Right lobe of liver (tissue), 6 donors: ENCODE measurements around the gene FLII. TPM values are rescaled to one million over a fixed set of nuclear protein-coding genes. Genes with fewer than 3 reads are reported as not detected.

Experiments
- ATAC-seq, 4 donors: fragments of 200-7000 bp; cut with Tn5 transposase; one replicate each; pipeline ENCODE4 v1.9.1; 2020; ENCODE audit warnings: mild to moderate bottlenecking in 4 of 4, moderate library complexity in 4 of 4
- DNase-seq, 3 donors: peaks; one replicate each; pipeline ENCODE4 v3.0.0-alpha.2; 2020
- H3K27ac ChIP-seq, 3 donors: fragments of 200-600 bp; one replicate each; pipeline ENCODE4 v1.8.0; 2022
- H3K27me3 ChIP-seq, 2 donors: fragments of 200-600 bp; one replicate each; pipeline ENCODE4 v1.8.0; 2022
- H3K36me3 ChIP-seq, 4 donors: fragments of 200-600 bp; sonication (generic) in 1 of 4; one replicate each; pipeline versions ENCODE4 v1.5.1 to v1.8.0; 2017 to 2022; ENCODE audit warnings: control low read depth in 1 of 4
- H3K4me1 ChIP-seq, 4 donors: fragments of 200-600 bp; sonication (generic) in 1 of 4; one replicate each; pipeline versions ENCODE4 v1.5.1 to v1.8.0; 2017 to 2022; ENCODE audit warnings: control low read depth in 1 of 4
- H3K4me3 ChIP-seq, 3 donors: fragments of 200-600 bp; one replicate each; pipeline ENCODE4 v1.8.0; 2022
- H3K9me3 ChIP-seq, 4 donors: fragments of 200-600 bp; sonication (generic) in 1 of 4; one replicate each; pipeline versions ENCODE4 v1.5.1 to v1.8.0; 2017 to 2022; ENCODE audit warnings: control low read depth in 1 of 4
- POLR2A ChIP-seq: fragments of 450-650 bp; IDR thresholded peaks from one replicate; pipeline ENCODE4 v1.6.1; 2017; ENCODE audit warnings: antibody characterized with exemption, mild to moderate bottlenecking
- WGBS: methylation state at CpG from one replicate; pipeline ENCODE4 v1.1.6; 2018; ENCODE audit warnings: low coverage, low lambda C conversion rate; ENCODE audit not compliant: insufficient coverage; ENCODE audit errors: missing lambda C conversion rate; 5-methylcytosine and 5-hydroxymethylcytosine counted together
- intact Hi-C, 2 donors: fragments of 100-400 bp; cut with DNase I; formaldehyde crosslinking; loops; one replicate each; pipeline versions ENCODE4 v1.11.2 to v1.14.1; 2022
- total RNA-seq, 6 experiments: library from RNA; depleted of rRNA in 2 of 6; stranded (reverse); fragments of >200 nt in 2 of 6; fragmentation: NEBNext Ultra II Directional in 3 of 6; extraction: Animal tissue kit (Norgen Biotek cat#: 25700) in 3 of 6; gene quantifications; one replicate each; pipeline versions ENCODE4 v1.1.0 to v1.2.4, GENCODE V29; 2016 to 2023
- TF ChIP-seq, protein P1 (sequence below), 4 donors: fragments of 200-600 bp in 3 of 4; fragments of 450-650 bp in 1 of 4; IDR thresholded peaks; one replicate each; pipeline versions ENCODE4 v1.5.1 to v1.8.0; 2016 to 2022; ENCODE audit warnings: antibody characterized with exemption in 4 of 4, mild to moderate bottlenecking in 2 of 4
- donor health status: DM: no; HTN: yes; CAD: no.
- donor health status: DM: no; HTN: no; CAD: no.
- donor health status: DM: no; HTN: no; CAD: no.
- donor health status: DM: no; HTN: yes; CAD: no.
- donor health status: DM: no; HTN: yes; CAD: no.

Gene FLII
- total RNA-seq, 6 experiments from 2014 or later = 89.0 to 171 (median 116) TPM

DNA sequence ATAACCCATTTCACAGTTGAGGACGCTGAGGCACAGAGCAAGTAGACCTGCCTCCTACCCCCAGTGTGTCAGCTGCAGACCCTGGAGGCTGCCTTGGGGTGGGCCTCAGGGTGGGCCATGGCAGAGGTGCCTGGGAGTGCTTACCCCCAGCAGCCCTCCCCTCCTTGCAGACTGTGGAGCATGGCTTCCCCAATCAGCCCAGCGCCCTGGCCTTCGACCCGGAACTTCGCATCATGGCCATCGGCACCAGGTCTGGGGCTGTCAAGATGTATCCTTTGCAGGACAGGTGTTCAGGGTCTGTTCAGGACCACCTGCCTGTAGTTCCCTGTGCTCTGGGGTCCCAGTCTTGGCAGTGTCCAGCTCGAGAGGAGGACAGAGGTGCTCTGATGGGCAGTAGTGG lies 28.8 kb downstream of the FLII start:
- no peaks in the 10 kb centered on the region for H3K4me1 ChIP-seq
- H3K4me3 ChIP-seq = no peak overlapping the region
- TF ChIP-seq, protein P1, sequence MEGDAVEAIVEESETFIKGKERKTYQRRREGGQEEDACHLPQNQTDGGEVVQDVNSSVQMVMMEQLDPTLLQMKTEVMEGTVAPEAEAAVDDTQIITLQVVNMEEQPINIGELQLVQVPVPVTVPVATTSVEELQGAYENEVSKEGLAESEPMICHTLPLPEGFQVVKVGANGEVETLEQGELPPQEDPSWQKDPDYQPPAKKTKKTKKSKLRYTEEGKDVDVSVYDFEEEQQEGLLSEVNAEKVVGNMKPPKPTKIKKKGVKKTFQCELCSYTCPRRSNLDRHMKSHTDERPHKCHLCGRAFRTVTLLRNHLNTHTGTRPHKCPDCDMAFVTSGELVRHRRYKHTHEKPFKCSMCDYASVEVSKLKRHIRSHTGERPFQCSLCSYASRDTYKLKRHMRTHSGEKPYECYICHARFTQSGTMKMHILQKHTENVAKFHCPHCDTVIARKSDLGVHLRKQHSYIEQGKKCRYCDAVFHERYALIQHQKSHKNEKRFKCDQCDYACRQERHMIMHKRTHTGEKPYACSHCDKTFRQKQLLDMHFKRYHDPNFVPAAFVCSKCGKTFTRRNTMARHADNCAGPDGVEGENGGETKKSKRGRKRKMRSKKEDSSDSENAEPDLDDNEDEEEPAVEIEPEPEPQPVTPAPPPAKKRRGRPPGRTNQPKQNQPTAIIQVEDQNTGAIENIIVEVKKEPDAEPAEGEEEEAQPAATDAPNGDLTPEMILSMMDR (IDR thresholded peaks at IDR 0.05) = no peak
- TF ChIP-seq POLR2A = no peak
- H3K9me3 ChIP-seq = no peaks in the 10 kb centered on the region
- H3K27ac ChIP-seq = no peak overlapping the region
- no peaks in the 10 kb centered on the region for H3K36me3 ChIP-seq
- no peak for DNase-seq
- ATAC-seq = no peak
- intact Hi-C loops = no loop called here
- WGBS = 60% methylated on average over 1 of the region's 7 CpGs
- no peaks in the 10 kb centered on the region for H3K27me3 ChIP-seq

DNA sequence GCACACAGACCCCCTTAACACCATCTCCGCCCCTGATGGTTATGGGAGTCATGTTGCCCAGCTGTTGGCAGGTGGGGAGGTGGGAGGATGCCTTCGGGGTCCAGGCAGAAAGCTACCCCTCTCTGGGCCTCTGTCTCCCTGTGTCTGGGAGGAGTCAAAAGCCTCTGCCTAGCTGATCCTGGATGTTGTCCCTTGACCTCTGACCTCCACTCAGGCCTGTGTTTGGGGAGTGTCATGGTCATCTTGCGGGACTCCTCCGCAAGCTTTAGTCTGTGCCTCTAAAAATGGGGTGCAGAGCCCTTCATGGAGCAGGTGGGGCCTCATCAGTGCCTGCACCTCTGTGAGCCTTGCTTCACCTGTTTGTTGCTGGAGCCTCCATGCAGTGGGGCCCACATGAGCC lies 29.3 kb downstream of the FLII start:
- 100% methylated on average over 1 of the region's 4 CpGs for WGBS
- Histone ChIP-seq H3K9me3 (no peaks in the 10 kb centered on the region), H3K4me1 (no peaks in the 10 kb centered on the region), H3K27me3 (no peaks in the 10 kb centered on the region), H3K27ac (no peak overlapping the region), H3K4me3 (no peak overlapping the region), H3K36me3 (no peaks in the 10 kb centered on the region)
- no peak for ATAC-seq
- intact Hi-C loops = no loop called here
- TF ChIP-seq POLR2A = no peak
- TF ChIP-seq, protein P1 (IDR thresholded peaks at IDR 0.05) = no peak
- no peak for DNase-seq

DNA sequence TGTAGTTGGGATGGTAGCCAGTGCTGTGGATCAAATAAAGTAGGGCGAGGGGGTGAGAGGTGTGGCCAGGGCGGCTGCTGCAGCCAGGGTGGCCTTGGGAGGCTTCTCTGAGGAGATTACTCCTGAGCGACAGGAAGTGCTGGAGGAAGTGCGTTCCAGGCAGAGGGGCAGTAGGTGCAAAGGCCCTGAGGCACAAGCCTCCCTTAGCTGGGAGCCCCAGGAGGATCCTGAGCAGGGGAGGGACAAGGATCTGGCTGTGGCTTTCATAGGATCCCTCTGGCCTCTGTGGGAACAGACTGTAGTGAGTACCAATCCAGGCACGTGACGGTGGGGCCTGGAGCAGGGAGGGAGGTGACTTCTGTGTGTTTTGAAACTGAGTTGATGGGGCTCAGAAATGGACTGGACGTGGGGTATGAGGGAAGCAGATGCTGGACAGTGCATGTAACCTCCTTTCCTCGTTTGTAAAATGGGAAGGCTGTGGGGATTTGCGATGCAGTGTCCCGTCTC lies 30.3 kb downstream of the FLII start:
- no peaks in the 10 kb centered on the region for H3K36me3 ChIP-seq
- no peak for TF ChIP-seq POLR2A
- TF ChIP-seq, protein P1 (IDR thresholded peaks at IDR 0.05) = no peak
- H3K27ac ChIP-seq = no peak overlapping the region
- no peaks in the 10 kb centered on the region for H3K4me1 ChIP-seq
- H3K4me3 ChIP-seq = no peak overlapping the region
- H3K9me3 ChIP-seq = no peaks in the 10 kb centered on the region
- ATAC-seq (no peak), DNase-seq (no peak)
- 95% methylated on average over 8 of the region's 10 CpGs for WGBS
- intact Hi-C loops = no loop called here
- no peaks in the 10 kb centered on the region for H3K27me3 ChIP-seq

DNA sequence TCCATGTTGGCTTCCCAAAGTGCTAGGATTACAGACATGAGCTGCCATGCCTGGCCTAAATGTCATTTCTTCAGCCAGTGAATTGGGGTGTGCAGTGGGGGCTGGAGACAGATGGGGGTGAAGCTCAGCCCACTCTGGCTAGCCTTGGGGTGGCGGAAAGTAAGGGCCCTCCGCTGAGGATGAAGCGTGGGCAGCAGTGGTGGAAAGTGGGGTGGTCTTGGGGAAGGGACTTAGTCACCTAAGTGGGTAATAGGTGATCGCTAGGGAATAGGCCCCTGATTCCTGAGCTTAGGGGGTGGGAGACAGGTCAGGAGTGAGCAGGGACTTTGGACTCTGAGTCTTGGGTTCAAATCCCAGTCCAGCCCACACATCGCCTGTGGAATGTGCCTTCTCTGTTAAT lies 30.9 kb downstream of the FLII start:
- H3K4me3 ChIP-seq = no peak overlapping the region
- no peaks in the 10 kb centered on the region for H3K27me3 ChIP-seq
- H3K4me1 ChIP-seq = no peaks in the 10 kb centered on the region
- ATAC-seq (no peak), DNase-seq (no peak)
- WGBS = 100% methylated on average over 2 of the region's 5 CpGs
- H3K9me3 ChIP-seq = no peaks in the 10 kb centered on the region
- H3K27ac ChIP-seq = no peak overlapping the region
- no peaks in the 10 kb centered on the region for H3K36me3 ChIP-seq
- TF ChIP-seq, protein P1 (IDR thresholded peaks at IDR 0.05) = no peak
- TF ChIP-seq POLR2A = no peak
- intact Hi-C loops = no loop called here
